Activated T-cell treated with anti-CD3 and anti-CD28 coated beads, Interleukin-2, amount 50 U/mL, for 24 hours (primary cell): ENCODE results near the gene TMEM91.
A peak's percentile ranks its signal among the peaks of the same experiment; 100 is the strongest.
"Not testable (repeated sequence)": the region's sequence is repeated elsewhere in the genome, so short reads cannot be mapped to it uniquely, and the experiment has no call there.

Source experiments
- DNase-seq: peaks from one replicate; pipeline ENCODE4 v3.0.0-alpha.2; 2020
- H3K27ac Mint-ChIP-seq: 2 replicates; pipeline ENCODE4 v1.8.0; 2020; ENCODE audit warnings: mild to moderate bottlenecking, mixed read lengths
- H3K27me3 Mint-ChIP-seq: 2 replicates; pipeline ENCODE4 v1.8.0; 2020; ENCODE audit warnings: mixed read lengths
- H3K36me3 Mint-ChIP-seq: 2 replicates; pipeline ENCODE4 v1.8.0; 2020; ENCODE audit warnings: low read depth, mixed read lengths
- H3K4me1 Mint-ChIP-seq: 2 replicates; pipeline ENCODE4 v1.8.0; 2020; ENCODE audit warnings: low read depth, mixed read lengths
- H3K4me3 Mint-ChIP-seq: 2 replicates; pipeline ENCODE4 v1.8.0; 2020; ENCODE audit warnings: mild to moderate bottlenecking, moderate library complexity, mixed read lengths
- H3K9me3 Mint-ChIP-seq: 2 replicates; pipeline ENCODE4 v1.8.0; 2020; ENCODE audit warnings: mixed read lengths

Gene TMEM91

DNA sequence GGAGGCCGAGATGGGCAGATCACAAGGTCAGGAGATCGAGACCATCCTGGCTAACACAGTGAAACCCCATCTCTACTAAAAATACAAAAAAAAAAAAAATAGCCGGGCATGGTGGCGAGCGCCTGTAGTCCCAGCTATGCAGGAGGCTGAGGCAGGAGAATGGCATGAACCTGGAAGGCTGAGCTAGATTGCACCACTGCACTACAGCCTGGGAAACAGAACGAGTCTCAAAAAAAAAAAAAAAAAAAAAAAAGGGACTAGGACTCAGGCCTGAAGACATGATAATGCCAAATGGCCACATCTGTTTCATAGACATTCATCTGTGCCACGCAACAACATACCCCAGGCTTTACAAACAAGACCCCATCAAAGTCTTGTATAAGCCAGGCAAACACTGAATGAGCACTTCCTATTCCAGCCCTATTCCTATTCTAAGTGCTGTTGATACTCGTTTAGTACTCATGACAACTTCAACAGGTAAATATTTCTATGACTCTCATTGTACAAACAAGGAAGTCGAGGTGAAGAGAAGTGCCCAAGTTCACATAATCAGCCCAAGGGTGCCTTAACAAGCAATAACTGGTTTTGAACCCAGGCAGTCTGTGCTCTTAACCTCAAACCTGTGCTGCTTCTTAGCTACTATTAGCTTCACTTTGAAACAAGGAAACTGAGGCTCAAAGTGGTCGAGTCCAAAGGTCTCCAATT, 14.0 kb upstream of the TMEM91 start:
- H3K27me3 Mint-ChIP-seq: no peaks in the 10 kb centered on the region
- peaks cover 43% of the 10 kb centered on the region for H3K4me1 Mint-ChIP-seq
- no peak for DNase-seq
- no peaks in the 10 kb centered on the region for H3K9me3 Mint-ChIP-seq
- H3K36me3 Mint-ChIP-seq: peaks cover 22% of the 10 kb centered on the region
- peak overlapping the region; percentile 91 for H3K4me3 Mint-ChIP-seq
- peak overlapping the region; percentile 100 for H3K27ac Mint-ChIP-seq

DNA sequence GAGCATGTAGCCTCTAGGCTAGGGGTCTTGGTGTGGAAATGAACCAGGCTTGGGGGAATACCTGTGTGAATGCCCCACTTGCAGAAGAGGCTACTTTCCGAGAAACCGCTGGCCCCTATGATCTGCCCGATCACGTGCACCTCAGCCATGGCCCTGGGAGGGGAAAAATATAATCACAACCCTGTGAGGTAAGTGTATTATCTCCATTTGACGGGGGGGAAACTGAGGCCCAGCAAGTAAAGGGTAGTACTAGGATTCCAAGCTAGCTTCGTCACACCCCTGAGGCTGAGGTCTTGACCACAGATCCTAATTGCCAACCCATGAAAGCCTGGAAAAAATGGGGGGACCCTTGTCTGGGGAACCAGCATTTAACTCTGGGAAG, 13.0 kb upstream of the TMEM91 start:
- H3K27me3 Mint-ChIP-seq: no peaks in the 10 kb centered on the region
- DNase-seq: no peak
- H3K27ac Mint-ChIP-seq: peak overlapping the region; percentile 100
- H3K4me3 Mint-ChIP-seq: peak overlapping the region; percentile 91
- peaks cover 22% of the 10 kb centered on the region for H3K36me3 Mint-ChIP-seq
- H3K4me1 Mint-ChIP-seq: peaks cover 35% of the 10 kb centered on the region
- H3K9me3 Mint-ChIP-seq: no peaks in the 10 kb centered on the region

DNA sequence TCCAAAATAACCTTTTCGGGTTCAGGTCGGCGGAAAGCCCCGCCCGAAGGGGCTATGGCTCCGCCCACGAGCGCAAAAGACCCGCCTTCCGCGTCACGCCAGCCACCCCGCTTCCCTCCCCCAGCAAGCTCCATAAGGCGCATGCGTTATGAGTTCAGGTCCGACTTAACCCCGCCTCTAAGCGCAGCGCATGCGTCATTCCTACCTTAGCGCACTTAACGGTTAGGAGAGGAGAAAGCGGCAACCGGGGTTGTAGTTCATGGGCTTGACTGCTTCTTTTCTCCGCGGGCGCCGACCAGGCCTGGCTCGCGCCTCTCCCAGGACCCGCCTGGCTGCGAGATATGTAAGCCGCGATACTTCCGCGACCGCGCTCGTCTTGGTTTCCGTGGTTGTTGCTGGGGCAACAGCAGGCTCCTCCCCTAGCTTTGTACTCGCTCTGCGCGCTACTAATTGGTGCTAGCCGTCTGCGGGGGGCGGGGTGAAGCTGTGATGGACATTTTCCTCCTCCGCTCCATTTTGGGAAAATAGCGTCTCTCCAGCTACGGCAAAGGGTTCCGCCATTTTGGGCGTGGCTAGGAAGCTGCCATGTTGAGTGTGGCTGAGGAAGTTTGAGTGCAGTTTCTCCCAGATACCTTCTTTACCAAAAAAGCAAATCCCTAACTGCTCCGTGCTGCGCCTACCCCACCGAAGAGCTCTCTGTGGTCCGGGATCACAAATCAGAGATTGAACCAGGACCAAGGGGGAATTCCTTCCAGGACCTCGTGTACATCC, 12.4 kb upstream of the TMEM91 start, which contains the start of gene B9D2:
Gene B9D2 (minus strand): TSS at position 397 of the 771 bp plus-strand sequence. CDS start 630 bp downstream, outside the sequence.
- DNase-seq: peak; percentile 98
- H3K4me3 Mint-ChIP-seq: peak within 1 kb of the TSS; percentile 91
- no peaks in the 10 kb centered on the region for H3K9me3 Mint-ChIP-seq
- no peaks in the 10 kb centered on the region for H3K27me3 Mint-ChIP-seq
- peaks cover 22% of the 10 kb centered on the region for H3K36me3 Mint-ChIP-seq
- peaks cover 33% of the 10 kb centered on the region for H3K4me1 Mint-ChIP-seq
- H3K27ac Mint-ChIP-seq: peak within 1 kb of the TSS; percentile 100

DNA sequence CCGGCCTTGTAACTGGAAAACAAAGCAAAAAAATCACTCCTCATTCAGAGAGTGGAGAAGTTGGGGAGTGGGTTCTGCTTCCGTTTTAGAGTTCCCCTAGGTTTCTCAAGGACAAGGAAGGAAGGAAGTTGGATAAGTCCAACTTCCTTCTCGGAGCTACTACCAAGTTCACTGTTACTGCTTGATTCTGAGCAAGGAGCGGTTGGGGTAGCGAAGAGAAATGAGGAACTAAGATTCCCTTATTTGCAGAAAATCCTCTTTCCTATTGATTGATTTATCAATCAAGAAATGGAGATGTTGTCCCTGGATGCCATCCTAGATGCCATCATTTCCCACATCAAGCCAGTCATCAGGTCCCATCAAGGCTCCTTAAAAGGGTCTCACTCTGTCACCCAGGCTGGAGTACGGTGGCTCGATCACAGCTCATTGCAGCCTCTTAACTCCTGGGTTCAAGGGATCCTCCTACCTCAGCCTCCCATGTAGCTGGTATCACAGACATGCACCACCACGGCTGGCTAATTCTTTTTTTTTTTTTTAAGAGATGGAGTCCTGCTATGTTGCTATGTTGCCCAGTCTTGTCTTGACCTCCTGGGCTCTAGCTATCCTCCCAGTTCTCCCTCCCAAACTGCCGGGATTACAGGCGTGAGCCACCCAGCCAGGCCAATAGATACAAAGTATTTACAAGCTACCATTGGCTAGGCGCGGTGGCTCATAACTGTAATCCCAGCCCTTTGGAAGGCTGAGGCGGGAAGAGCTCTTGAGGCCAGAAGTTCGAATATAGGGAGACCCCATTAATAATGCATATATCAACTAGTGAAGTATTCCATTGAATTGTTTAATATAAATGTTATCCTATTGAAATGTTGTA, 11.6 kb upstream of the TMEM91 start:
- peak overlapping the region; percentile 100 for H3K27ac Mint-ChIP-seq
- peaks cover 31% of the 10 kb centered on the region for H3K4me1 Mint-ChIP-seq

DNA sequence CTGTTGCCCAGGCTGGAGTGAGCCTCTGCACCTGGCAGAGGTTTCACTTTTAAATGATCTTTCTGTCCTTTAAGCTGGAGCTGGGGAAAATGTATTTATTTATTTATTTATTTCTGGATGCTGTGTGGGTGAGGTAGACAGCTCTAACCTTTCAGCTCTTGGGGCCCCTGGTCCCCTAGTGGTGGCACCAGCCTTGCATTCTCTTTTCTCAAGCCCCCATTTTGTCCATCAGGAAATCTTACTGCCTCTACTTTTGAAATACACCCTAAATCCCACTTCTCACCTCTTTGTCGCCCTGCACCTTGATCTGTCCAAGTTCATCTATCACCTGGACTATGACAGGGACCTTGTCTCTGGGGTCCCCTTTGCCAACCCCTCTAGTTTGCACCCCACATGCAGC, 10.2 kb upstream of the TMEM91 start:
- H3K9me3 Mint-ChIP-seq: no peaks in the 10 kb centered on the region
- no peak overlapping the region for H3K4me3 Mint-ChIP-seq
- H3K4me1 Mint-ChIP-seq: peaks cover 29% of the 10 kb centered on the region
- no peaks in the 10 kb centered on the region for H3K27me3 Mint-ChIP-seq
- DNase-seq: no peak
- H3K36me3 Mint-ChIP-seq: peaks cover 18% of the 10 kb centered on the region
- H3K27ac Mint-ChIP-seq: no peak overlapping the region

More for the DNA sequence above, 11.6 kb upstream of the TMEM91 start:
- Mint-ChIP-seq H3K4me3 (peak overlapping the region; percentile 91), H3K36me3 (peaks cover 22% of the 10 kb centered on the region), H3K9me3 (no peaks in the 10 kb centered on the region), H3K27me3 (no peaks in the 10 kb centered on the region)
- DNase-seq: no peak

DNA sequence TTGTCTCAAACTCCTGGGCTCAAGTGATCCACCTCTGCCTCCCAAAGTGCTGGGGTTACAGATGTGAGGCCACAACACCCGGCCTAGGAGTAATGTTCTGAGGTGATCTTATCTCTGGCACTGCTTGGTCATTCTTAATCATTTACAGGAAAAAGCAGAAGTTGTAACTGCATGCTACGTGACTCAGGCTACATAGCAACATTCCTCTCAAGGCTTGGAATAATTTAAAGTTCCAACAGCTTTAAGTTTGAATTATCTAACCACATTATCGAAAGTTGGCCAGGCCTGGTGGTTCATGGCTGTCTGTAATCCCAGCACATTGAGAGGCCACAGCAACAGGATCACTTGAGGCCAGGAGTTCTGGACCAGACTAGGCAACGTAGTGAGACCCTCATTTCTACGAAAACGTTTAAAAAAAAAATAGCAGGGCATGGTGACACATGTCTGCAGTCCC, 8.5 kb upstream of the TMEM91 start:
- no peak for DNase-seq
- Mint-ChIP-seq H3K4me3 (no peak overlapping the region), H3K27ac (peak overlapping the region; percentile 27), H3K36me3 (peaks cover 10% of the 10 kb centered on the region), H3K4me1 (peaks cover 21% of the 10 kb centered on the region), H3K9me3 (no peaks in the 10 kb centered on the region), H3K27me3 (no peaks in the 10 kb centered on the region)

DNA sequence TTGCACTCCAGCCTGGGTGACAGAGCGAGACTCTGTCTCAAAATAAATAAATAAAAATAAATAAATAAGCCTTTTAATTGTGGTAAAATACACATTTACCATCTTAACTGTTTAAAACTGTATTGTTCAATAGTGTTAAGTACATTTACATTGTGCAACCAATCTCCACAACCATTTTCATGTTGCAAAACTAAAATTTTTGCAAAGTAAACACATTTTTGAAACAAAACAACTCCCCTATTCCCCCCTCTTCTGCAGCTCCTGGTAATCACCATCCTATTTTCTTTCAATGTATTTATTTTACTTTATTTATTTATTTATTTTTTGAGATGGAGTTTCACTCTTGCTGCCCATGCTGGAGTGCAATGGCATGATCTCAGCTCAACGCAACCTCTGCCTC, 6.6 kb upstream of the TMEM91 start:
- H3K4me3 Mint-ChIP-seq: no peak overlapping the region
- no peak for DNase-seq
- peaks cover 4% of the 10 kb centered on the region for H3K36me3 Mint-ChIP-seq
- H3K27ac Mint-ChIP-seq: no peak overlapping the region
- peaks cover 9% of the 10 kb centered on the region for H3K4me1 Mint-ChIP-seq
- no peaks in the 10 kb centered on the region for H3K9me3 Mint-ChIP-seq
- no peaks in the 10 kb centered on the region for H3K27me3 Mint-ChIP-seq

DNA sequence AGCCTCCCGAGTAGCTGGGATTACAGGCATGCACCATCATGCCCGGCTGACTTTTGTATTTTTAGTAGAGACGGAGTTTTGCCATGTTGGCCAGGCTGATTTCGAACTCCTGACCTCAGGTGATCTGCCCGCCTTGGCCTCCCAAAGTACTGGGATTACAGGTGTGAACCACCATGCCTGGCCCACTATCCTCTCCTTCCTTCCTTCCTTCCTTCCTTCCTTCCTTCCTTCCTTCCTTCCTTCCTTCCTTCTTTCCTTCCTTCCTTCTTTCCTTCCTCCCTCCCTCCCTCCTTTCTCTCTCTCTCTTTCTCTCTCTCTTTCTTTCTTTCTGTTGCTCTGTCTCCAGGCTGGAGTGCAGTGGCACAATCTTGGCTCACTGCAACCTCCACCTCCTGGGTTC, 5.2 kb upstream of the TMEM91 start:
- not testable (repeated sequence) for H3K36me3 Mint-ChIP-seq, H3K4me3 Mint-ChIP-seq, DNase-seq, H3K27me3 Mint-ChIP-seq, H3K9me3 Mint-ChIP-seq, H3K27ac Mint-ChIP-seq
- H3K4me1 Mint-ChIP-seq: peaks cover 13% of the 10 kb centered on the region

DNA sequence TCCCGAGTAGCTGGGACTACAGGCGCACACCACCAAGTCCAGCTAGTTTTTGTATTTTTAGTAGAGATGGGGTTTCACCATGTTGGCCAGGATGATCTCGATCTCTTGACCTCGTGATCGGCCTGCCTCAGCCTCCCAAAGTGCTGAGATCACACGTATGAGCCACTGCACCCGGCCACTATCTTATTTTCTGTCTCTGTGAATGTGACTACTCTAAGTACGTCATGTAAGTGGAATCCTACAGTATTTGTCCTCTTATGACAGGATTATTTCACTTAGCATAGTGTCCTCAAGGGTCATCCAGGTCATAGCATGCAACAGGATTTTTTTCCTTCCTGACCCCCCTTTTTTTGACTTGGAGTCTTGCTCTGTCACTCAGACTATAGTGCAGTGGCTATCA, 4.8 kb upstream of the TMEM91 start:
- Mint-ChIP-seq H3K9me3 (no peaks in the 10 kb centered on the region), H3K4me1 (peaks cover 12% of the 10 kb centered on the region)
- no peak for DNase-seq

DNA sequence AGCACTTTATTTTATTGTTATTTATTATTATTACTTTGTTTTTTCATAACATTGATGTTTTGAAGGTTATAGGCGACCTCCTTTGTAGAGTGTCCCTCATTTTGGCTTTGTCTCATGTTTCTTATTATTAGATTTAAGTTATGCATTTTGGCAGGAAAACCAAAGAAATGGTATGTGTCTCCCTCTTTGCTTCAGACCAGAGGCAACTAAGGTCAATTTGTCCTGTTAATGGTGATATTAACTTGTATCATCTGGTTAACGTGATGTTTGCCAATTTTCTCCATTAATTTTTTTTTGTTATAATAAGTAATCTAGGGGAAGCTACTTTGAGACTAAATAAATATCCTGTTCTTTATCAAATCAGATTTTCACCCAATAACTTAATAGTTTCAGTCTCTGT, 3.8 kb upstream of the TMEM91 start:
- no peak overlapping the region for H3K4me3 Mint-ChIP-seq
- H3K4me1 Mint-ChIP-seq: peaks cover 16% of the 10 kb centered on the region
- peaks cover 2% of the 10 kb centered on the region for H3K36me3 Mint-ChIP-seq

More for the DNA sequence above, 4.8 kb upstream of the TMEM91 start:
- H3K27me3 Mint-ChIP-seq: no peaks in the 10 kb centered on the region
- no peak overlapping the region for H3K4me3 Mint-ChIP-seq
- H3K36me3 Mint-ChIP-seq: peaks cover 2% of the 10 kb centered on the region
- H3K27ac Mint-ChIP-seq: no peak overlapping the region

DNA sequence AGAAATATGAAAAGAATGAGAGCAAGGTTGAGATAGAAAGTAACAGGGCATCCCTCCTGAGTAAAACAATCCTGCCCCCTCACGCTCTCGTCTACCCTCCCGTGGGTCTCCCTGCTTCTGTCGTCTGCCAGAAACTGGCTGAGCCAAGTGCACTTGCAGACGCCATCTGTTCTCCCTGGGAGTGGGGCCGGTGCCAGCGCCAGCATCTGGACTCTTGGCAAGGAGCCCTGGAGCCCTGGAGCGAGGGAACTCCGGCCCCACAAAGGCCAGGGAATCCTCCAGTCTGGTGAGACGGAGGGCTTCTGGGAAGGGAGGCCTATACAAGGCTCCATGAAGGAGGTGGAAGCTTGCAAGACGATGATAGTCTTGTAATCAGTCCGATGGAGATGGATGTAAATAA, 2.3 kb upstream of the TMEM91 start:
- H3K4me1 Mint-ChIP-seq: peaks cover 14% of the 10 kb centered on the region
- H3K4me3 Mint-ChIP-seq: no peak overlapping the region
- DNase-seq: no peak
- H3K36me3 Mint-ChIP-seq: peaks cover 2% of the 10 kb centered on the region
- H3K27me3 Mint-ChIP-seq: no peaks in the 10 kb centered on the region
- no peaks in the 10 kb centered on the region for H3K9me3 Mint-ChIP-seq
- H3K27ac Mint-ChIP-seq: no peak overlapping the region

More for the DNA sequence above, 3.8 kb upstream of the TMEM91 start:
- Mint-ChIP-seq H3K9me3 (no peaks in the 10 kb centered on the region), H3K27me3 (no peaks in the 10 kb centered on the region), H3K27ac (no peak overlapping the region)
- no peak for DNase-seq

DNA sequence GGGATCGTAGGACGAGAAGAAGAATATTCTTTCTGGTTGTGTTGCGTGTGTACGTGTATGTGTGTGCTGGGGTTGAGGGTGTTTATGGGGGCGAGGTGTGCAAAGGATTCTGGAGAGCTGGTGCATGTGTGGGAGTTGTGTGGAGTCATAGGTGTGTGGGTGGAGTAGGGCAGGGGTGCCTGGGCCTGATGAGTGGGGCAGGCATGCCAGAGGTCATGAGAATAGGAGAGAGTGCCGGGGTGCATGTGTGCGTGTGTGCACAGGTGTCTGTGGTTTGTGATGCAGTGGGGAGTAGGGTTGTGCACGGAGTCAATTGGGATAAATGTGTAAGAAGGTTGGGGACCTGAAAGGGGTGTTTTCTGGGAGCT, 649 bp downstream of the TMEM91 start:
- peak; percentile 46 for DNase-seq
- H3K27ac Mint-ChIP-seq: peak overlapping the region; percentile 68

DNA sequence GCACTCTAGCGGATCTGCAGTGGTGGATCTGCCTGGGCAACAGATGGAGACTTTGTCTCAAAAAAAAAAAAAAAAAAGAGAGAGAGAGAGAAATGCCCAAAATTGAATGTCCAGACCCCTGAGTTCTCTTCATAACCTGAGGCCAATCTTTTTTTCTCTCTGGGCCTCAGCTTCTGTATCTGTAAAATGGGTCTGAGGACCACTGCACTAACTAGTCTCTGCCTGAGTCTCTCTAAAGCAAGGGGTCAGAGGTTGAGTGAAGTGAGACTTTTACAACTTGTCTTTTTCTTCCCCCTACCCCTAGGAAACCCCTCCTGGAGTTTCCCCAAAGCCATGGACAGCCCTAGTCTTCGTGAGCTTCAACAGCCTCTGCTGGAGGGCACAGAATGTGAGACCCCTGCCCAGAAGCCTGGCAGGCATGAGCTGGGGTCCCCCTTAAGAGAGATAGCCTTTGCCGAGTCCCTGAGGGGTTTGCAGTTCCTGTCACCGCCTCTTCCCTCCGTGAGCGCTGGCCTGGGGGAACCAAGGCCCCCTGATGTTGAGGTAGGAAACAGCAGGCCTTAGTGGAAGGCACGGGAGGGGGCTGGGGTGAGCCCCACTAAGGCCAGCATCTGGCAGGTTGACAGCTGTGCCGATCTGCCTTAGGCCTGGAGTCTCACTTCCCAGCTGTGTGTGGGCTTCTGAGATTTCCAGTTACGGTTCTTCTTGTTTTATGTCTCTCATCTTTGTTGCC, 1.8 kb downstream of the TMEM91 start:
- no peak overlapping the region for H3K4me3 Mint-ChIP-seq
- H3K9me3 Mint-ChIP-seq: no peaks in the 10 kb centered on the region
- DNase-seq: no peak
- peaks cover 7% of the 10 kb centered on the region for H3K36me3 Mint-ChIP-seq
- H3K4me1 Mint-ChIP-seq: peaks cover 14% of the 10 kb centered on the region
- H3K27ac Mint-ChIP-seq: peak overlapping the region; percentile 5
- no peaks in the 10 kb centered on the region for H3K27me3 Mint-ChIP-seq

More for the DNA sequence above, 649 bp downstream of the TMEM91 start:
- peaks cover 14% of the 10 kb centered on the region for H3K4me1 Mint-ChIP-seq
- peak overlapping the region; percentile 65 for H3K4me3 Mint-ChIP-seq
- no peaks in the 10 kb centered on the region for H3K9me3 Mint-ChIP-seq
- H3K36me3 Mint-ChIP-seq: peaks cover 4% of the 10 kb centered on the region
- H3K27me3 Mint-ChIP-seq: no peaks in the 10 kb centered on the region

DNA sequence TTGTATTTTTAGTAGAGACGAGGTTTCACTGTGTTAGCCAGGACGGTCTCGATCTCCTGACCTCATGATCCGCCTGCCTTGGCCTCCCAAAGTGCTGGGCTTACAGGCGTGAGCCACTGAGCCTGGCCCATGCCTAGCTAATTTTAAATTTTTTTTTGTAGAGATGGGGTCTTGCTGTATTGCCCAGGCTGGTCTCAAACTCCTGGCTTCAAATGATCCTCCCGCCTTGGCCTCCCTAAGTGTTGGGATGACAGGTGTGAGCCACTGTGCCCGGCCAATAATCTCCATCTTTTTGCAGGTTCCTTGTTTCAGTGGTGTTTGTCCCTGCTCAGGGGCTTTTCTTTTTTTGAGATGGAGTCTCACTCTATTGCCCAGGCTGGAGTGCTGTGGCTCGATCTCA, 5.2 kb downstream of the TMEM91 start:
- H3K4me1 Mint-ChIP-seq, H3K9me3 Mint-ChIP-seq, DNase-seq, H3K4me3 Mint-ChIP-seq, H3K27ac Mint-ChIP-seq, H3K27me3 Mint-ChIP-seq: not testable (repeated sequence)
- peaks cover 30% of the 10 kb centered on the region for H3K36me3 Mint-ChIP-seq
